Effector memory CD8-positive, alpha-beta T cell (primary cell): ENCODE data around the gene CDS1.
"Not testable (repeated sequence)": the region's sequence is repeated elsewhere in the genome, so short reads cannot be mapped to it uniquely, and the experiment has no call there.

Source experiments
- ATAC-seq: fragments of 150-1000 bp; cut with Tn5 transposase; replicated peaks from 2 replicates; pipeline ENCODE4 v1.10.0; 2021; ENCODE audit warnings: mild to moderate bottlenecking, moderate library complexity
- DNase-seq, 3 experiments: peaks; one replicate each; pipeline ENCODE4 v3.0.0; 2021
- H3K27ac Mint-ChIP-seq, 2 donors: one replicate each; pipeline ENCODE4 v1.8.0; 2022; ENCODE audit warnings: mild to moderate bottlenecking in 2 of 2, mixed read lengths in 2 of 2, moderate library complexity in 2 of 2
- H3K27me3 Mint-ChIP-seq, 2 donors: one replicate each; pipeline ENCODE4 v1.8.0; 2022; ENCODE audit warnings: mixed read lengths in 2 of 2
- H3K36me3 Mint-ChIP-seq: one replicate; pipeline ENCODE4 v1.8.0; 2022; ENCODE audit warnings: mild to moderate bottlenecking, moderate library complexity, mixed read lengths; ENCODE audit not compliant: insufficient read depth
- H3K4me1 Mint-ChIP-seq, 2 donors: one replicate each; pipeline ENCODE4 v1.8.0; 2022; ENCODE audit warnings: low read depth in 2 of 2, mixed read lengths in 2 of 2
- H3K4me3 Mint-ChIP-seq, 2 donors: one replicate each; pipeline ENCODE4 v1.8.0; 2022; ENCODE audit warnings: mild to moderate bottlenecking in 2 of 2, mixed read lengths in 2 of 2, moderate library complexity in 2 of 2
- H3K9me3 Mint-ChIP-seq, 2 donors: one replicate each; pipeline ENCODE4 v1.8.0; 2022; ENCODE audit warnings: mixed read lengths in 2 of 2

The CDS1 gene

GRCh38 chr4:84631573-84631972 lies 48.6 kb downstream of the CDS1 start:
- Mint-ChIP-seq H3K36me3 (no peaks in the 10 kb centered on the region), H3K4me3 (no peak overlapping the region), H3K9me3 (peaks cover 0 to 2% of the 10 kb centered on the region in 2 donors), H3K4me1 (no peaks in the 10 kb centered on the region), H3K27me3 (no peaks in the 10 kb centered on the region), H3K27ac (no peak overlapping the region)
- DNase-seq (no peak), ATAC-seq (no peak)

- Mint-ChIP-seq H3K36me3 (no peaks in the 10 kb centered on the region), H3K4me1 (no peaks in the 10 kb centered on the region), H3K27me3 (no peaks in the 10 kb centered on the region), H3K9me3 (peaks cover 0 to 3% of the 10 kb centered on the region in 2 donors), H3K4me3 (no peak overlapping the region), H3K27ac (no peak overlapping the region)
- DNase-seq (no peak), ATAC-seq (no peak)
Observed at GRCh38 chr4:84632092-84632491, 49.2 kb downstream of the CDS1 start.

GRCh38 chr4:84634961-84635360 lies 52.0 kb downstream of the CDS1 start:
- H3K36me3 Mint-ChIP-seq: no peaks in the 10 kb centered on the region
- no peak overlapping the region for H3K4me3 Mint-ChIP-seq
- no peaks in the 10 kb centered on the region for H3K27me3 Mint-ChIP-seq
- ATAC-seq (no peak), DNase-seq (no peak)
- peaks cover 0 to 4% of the 10 kb centered on the region in 2 donors for H3K9me3 Mint-ChIP-seq
- H3K4me1 Mint-ChIP-seq: no peaks in the 10 kb centered on the region
- no peak overlapping the region for H3K27ac Mint-ChIP-seq

- peaks cover 0 to 4% of the 10 kb centered on the region in 2 donors for H3K9me3 Mint-ChIP-seq
- H3K4me3 Mint-ChIP-seq: no peak overlapping the region
- no peaks in the 10 kb centered on the region for H3K27me3 Mint-ChIP-seq
- H3K27ac Mint-ChIP-seq: no peak overlapping the region
- ATAC-seq: no peak
- H3K4me1 Mint-ChIP-seq: no peaks in the 10 kb centered on the region
- DNase-seq: no peak
- H3K36me3 Mint-ChIP-seq: no peaks in the 10 kb centered on the region
Observed at GRCh38 chr4:84638092-84638491, 55.2 kb downstream of the CDS1 start.

- ATAC-seq (no peak), DNase-seq (no peak)
- Mint-ChIP-seq H3K9me3 (peaks cover 0 to 4% of the 10 kb centered on the region in 2 donors), H3K27me3 (no peaks in the 10 kb centered on the region), H3K36me3 (no peaks in the 10 kb centered on the region), H3K27ac (no peak overlapping the region), H3K4me1 (no peaks in the 10 kb centered on the region), H3K4me3 (no peak overlapping the region)
Observed at GRCh38 chr4:84639145-84639544, 56.2 kb downstream of the CDS1 start.

GRCh38 chr4:84644087-84644486 lies 61.2 kb downstream of the CDS1 start:
- Mint-ChIP-seq H3K9me3 (no peaks in the 10 kb centered on the region), H3K36me3 (no peaks in the 10 kb centered on the region), H3K27ac (no peak overlapping the region), H3K4me3 (no peak overlapping the region), H3K4me1 (no peaks in the 10 kb centered on the region), H3K27me3 (no peaks in the 10 kb centered on the region)
- DNase-seq (no peak), ATAC-seq (no peak)

GRCh38 chr4:84647312-84647884 lies 64.5 kb downstream of the CDS1 start:
- no peak overlapping the region for H3K27ac Mint-ChIP-seq
- no peaks in the 10 kb centered on the region for H3K36me3 Mint-ChIP-seq
- DNase-seq (no peak), ATAC-seq (no peak)
- no peaks in the 10 kb centered on the region for H3K4me1 Mint-ChIP-seq
- H3K4me3 Mint-ChIP-seq: no peak overlapping the region
- H3K27me3 Mint-ChIP-seq: no peaks in the 10 kb centered on the region
- no peaks in the 10 kb centered on the region for H3K9me3 Mint-ChIP-seq

GRCh38 chr4:84648178-84648577 lies 65.3 kb downstream of the CDS1 start:
- H3K27me3 Mint-ChIP-seq: no peaks in the 10 kb centered on the region
- no peaks in the 10 kb centered on the region for H3K4me1 Mint-ChIP-seq
- H3K9me3 Mint-ChIP-seq: no peaks in the 10 kb centered on the region
- no peaks in the 10 kb centered on the region for H3K36me3 Mint-ChIP-seq
- no peak overlapping the region for H3K27ac Mint-ChIP-seq
- H3K4me3 Mint-ChIP-seq: no peak overlapping the region
- ATAC-seq (no peak), DNase-seq (no peak)

GRCh38 chr4:84648863-84649647 lies 66.1 kb downstream of the CDS1 start:
- DNase-seq (no peak), ATAC-seq (no peak)
- Mint-ChIP-seq H3K27ac (no peak overlapping the region), H3K9me3 (no peaks in the 10 kb centered on the region), H3K36me3 (no peaks in the 10 kb centered on the region), H3K4me1 (no peaks in the 10 kb centered on the region), H3K4me3 (no peak overlapping the region), H3K27me3 (no peaks in the 10 kb centered on the region)

GRCh38 chr4:84651499-84651898 lies 68.6 kb downstream of the CDS1 start:
- DNase-seq (no peak), ATAC-seq (no peak)
- Mint-ChIP-seq H3K27ac (no peak overlapping the region), H3K4me3 (no peak overlapping the region), H3K36me3 (no peaks in the 10 kb centered on the region), H3K27me3 (no peaks in the 10 kb centered on the region), H3K4me1 (no peaks in the 10 kb centered on the region), H3K9me3 (peaks cover 0 to 2% of the 10 kb centered on the region in 2 donors)

- H3K4me1 Mint-ChIP-seq: no peaks in the 10 kb centered on the region
- H3K27ac Mint-ChIP-seq: no peak overlapping the region
- no peak for DNase-seq
- no peaks in the 10 kb centered on the region for H3K27me3 Mint-ChIP-seq
- ATAC-seq: no peak
- no peak overlapping the region for H3K4me3 Mint-ChIP-seq
- peaks cover 0 to 4% of the 10 kb centered on the region in 2 donors for H3K9me3 Mint-ChIP-seq
- no peaks in the 10 kb centered on the region for H3K36me3 Mint-ChIP-seq
Observed at GRCh38 chr4:84652478-84652877, 69.6 kb downstream of the CDS1 start.

- Mint-ChIP-seq H3K27me3 (no peaks in the 10 kb centered on the region), H3K4me3 (no peak overlapping the region)
- DNase-seq: no peak
Observed at GRCh38 chr4:84660606-84661005, 77.7 kb downstream of the CDS1 start.

GRCh38 chr4:84661191-84661939 lies 78.4 kb downstream of the CDS1 start:
- ATAC-seq: no peak
- no peak for DNase-seq
- no peaks in the 10 kb centered on the region for H3K27me3 Mint-ChIP-seq
- no peak overlapping the region for H3K27ac Mint-ChIP-seq
- no peaks in the 10 kb centered on the region for H3K4me1 Mint-ChIP-seq
- H3K4me3 Mint-ChIP-seq: no peak overlapping the region
- H3K36me3 Mint-ChIP-seq: no peaks in the 10 kb centered on the region
- H3K9me3 Mint-ChIP-seq: peaks cover 8 to 12% of the 10 kb centered on the region in 2 donors

More at GRCh38 chr4:84660606-84661005, 77.7 kb downstream of the CDS1 start:
- no peak overlapping the region for H3K27ac Mint-ChIP-seq
- ATAC-seq: no peak
- no peaks in the 10 kb centered on the region for H3K36me3 Mint-ChIP-seq
- peaks cover 8 to 11% of the 10 kb centered on the region in 2 donors for H3K9me3 Mint-ChIP-seq
- no peaks in the 10 kb centered on the region for H3K4me1 Mint-ChIP-seq

- not testable (repeated sequence) for H3K36me3 Mint-ChIP-seq, H3K27ac Mint-ChIP-seq, H3K4me1 Mint-ChIP-seq, DNase-seq, H3K9me3 Mint-ChIP-seq, H3K4me3 Mint-ChIP-seq, H3K27me3 Mint-ChIP-seq, ATAC-seq
Observed at GRCh38 chr4:84664767-84665166, 81.8 kb downstream of the CDS1 start.
